Fibroblast of mammary gland (primary cell): ENCODE measurements around the gene SEMA7A.
A peak's percentile ranks its signal among the peaks of the same experiment; 100 is the strongest.
"Not testable (repeated sequence)": the region's sequence is repeated elsewhere in the genome, so short reads cannot be mapped to it uniquely, and the experiment has no call there.

Source experiments
- DNase-seq: peaks from one replicate; pipeline ENCODE4 v3.0.0-alpha.2; 2010; ENCODE audit warnings: low read depth
- H3K4me3 ChIP-seq: 2 replicates; pipeline ENCODE4 v1.5.1; 2011; ENCODE audit warnings: low read depth, mild to moderate bottlenecking, low read length, moderate library complexity; ENCODE audit not compliant: control insufficient read depth
- CTCF ChIP-seq: conservative IDR thresholded peaks from 2 replicates; pipeline ENCODE4 v1.5.1; 2011; ENCODE audit warnings: low read depth, low read length, inconsistent platforms; ENCODE audit not compliant: control insufficient read depth, insufficient read depth

The SEMA7A gene

GRCh38 chr15:74458473-74458872, 24.7 kb upstream of the SEMA7A start:
- H3K4me3 ChIP-seq = no peak overlapping the region
- no peak for TF ChIP-seq CTCF

GRCh38 chr15:74457036-74457435, 23.3 kb upstream of the SEMA7A start:
- H3K4me3 ChIP-seq, DNase-seq: not testable (repeated sequence)

More at GRCh38 chr15:74458473-74458872, 24.7 kb upstream of the SEMA7A start:
- DNase-seq = no peak

GRCh38 chr15:74454764-74455500, 21.2 kb upstream of the SEMA7A start:
- no peak for TF ChIP-seq CTCF
- no peak overlapping the region for H3K4me3 ChIP-seq

GRCh38 chr15:74453925-74454763, 20.4 kb upstream of the SEMA7A start:
- no peak for DNase-seq
- no peak overlapping the region for H3K4me3 ChIP-seq
- TF ChIP-seq CTCF = no peak

More at GRCh38 chr15:74454764-74455500, 21.2 kb upstream of the SEMA7A start:
- no peak for DNase-seq

- H3K4me3 ChIP-seq = no peak overlapping the region
- no peak for TF ChIP-seq CTCF
- peak; percentile 27 for DNase-seq
Observed at GRCh38 chr15:74451861-74452835, 18.4 kb upstream of the SEMA7A start.

GRCh38 chr15:74451322-74451721, 17.6 kb upstream of the SEMA7A start:
- TF ChIP-seq CTCF = no peak
- DNase-seq = no peak
- H3K4me3 ChIP-seq = no peak overlapping the region
